Astrocyte (in vitro differentiated cells and primary cell): ENCODE results near the gene SARDH.

Experiments
- CTCF ChIP-seq: IDR thresholded peaks from 2 replicates; pipeline ENCODE4 v1.5.1; 2011; ENCODE audit warnings: low read depth, mild to moderate bottlenecking, inconsistent platforms, low read length, moderate library complexity; ENCODE audit not compliant: insufficient read depth
- EZH2 ChIP-seq: IDR thresholded peaks from 2 replicates; pipeline ENCODE4 v1.6.1; 2012; ENCODE audit warnings: mild to moderate bottlenecking, low read length, inconsistent platforms; ENCODE audit not compliant: insufficient read depth

- no peak for TF ChIP-seq CTCF
- TF ChIP-seq EZH2 = no peak
Observed at GRCh38 chr9:133740911-133741310, 2.8 kb upstream of the SARDH start.
